Rectal smooth muscle tissue (tissue), 1 donor: ENCODE data around the gene PJA2.
"Not testable (repeated sequence)": the region's sequence is repeated elsewhere in the genome, so short reads cannot be mapped to it uniquely, and the experiment has no call there.

Experiments used
- H3K27ac ChIP-seq: one replicate; pipeline ENCODE4 v1.7.0; 2013; ENCODE audit warnings: low read depth, low read length, inconsistent platforms
- H3K27me3 ChIP-seq: one replicate; pipeline ENCODE4 v1.7.0; 2013; ENCODE audit warnings: low read length; ENCODE audit not compliant: control insufficient read depth, insufficient read depth
- H3K36me3 ChIP-seq: one replicate; pipeline ENCODE4 v1.7.0; 2013; ENCODE audit warnings: low read length; ENCODE audit not compliant: control insufficient read depth, insufficient read depth
- H3K4me1 ChIP-seq: one replicate; pipeline ENCODE4 v1.7.0; 2013; ENCODE audit warnings: low read length; ENCODE audit not compliant: control insufficient read depth, insufficient read depth
- H3K4me3 ChIP-seq: one replicate; pipeline ENCODE4 v1.7.0; 2013; ENCODE audit warnings: low read length
- H3K9ac ChIP-seq: one replicate; pipeline ENCODE4 v1.7.0; 2013; ENCODE audit warnings: low read length

The PJA2 gene

GRCh38 chr5:109286628-109287027 is 123.1 kb downstream of the PJA2 start:
- not testable (repeated sequence) for H3K4me1 ChIP-seq, H3K9ac ChIP-seq, H3K27me3 ChIP-seq, H3K27ac ChIP-seq, H3K4me3 ChIP-seq, H3K36me3 ChIP-seq
